Neuronal stem cell (in vitro differentiated cells): ENCODE data around the gene C18orf63.

Experiments used
- DNase-seq: peaks from one replicate; pipeline ENCODE4 v3.0.0-alpha.2; 2013; ENCODE audit warnings: low spot score
- H2AFZ ChIP-seq: one replicate; pipeline ENCODE4 v1.6.1; 2013; ENCODE audit warnings: mild to moderate bottlenecking, low read length, inconsistent platforms
- H2AK5ac ChIP-seq: 2 replicates; pipeline ENCODE4 v1.6.1; 2013; ENCODE audit warnings: low read depth, mild to moderate bottlenecking, inconsistent platforms, low read length, moderate library complexity, mixed read lengths
- H2BK120ac ChIP-seq: 2 replicates; pipeline ENCODE4 v1.6.1; 2013; ENCODE audit warnings: low read depth, mild to moderate bottlenecking, inconsistent platforms, low read length, moderate library complexity, mixed read lengths
- H2BK12ac ChIP-seq: one replicate; pipeline ENCODE4 v1.6.1; 2013; ENCODE audit warnings: low read length, inconsistent platforms
- H2BK15ac ChIP-seq: 2 replicates; pipeline ENCODE4 v1.6.1; 2013; ENCODE audit warnings: mild to moderate bottlenecking, low read length, inconsistent platforms, mixed read lengths
- H2BK5ac ChIP-seq: one replicate; pipeline ENCODE4 v1.6.1; 2013; ENCODE audit warnings: inconsistent platforms, mild to moderate bottlenecking, low read length, moderate library complexity
- H3K14ac ChIP-seq: one replicate; pipeline ENCODE4 v1.6.1; 2013; ENCODE audit warnings: low read length, inconsistent platforms
- H3K18ac ChIP-seq: 2 replicates; pipeline ENCODE4 v1.6.1; 2013; ENCODE audit warnings: low read length, inconsistent platforms
- H3K23ac ChIP-seq: 2 replicates; pipeline ENCODE4 v1.6.1; 2013; ENCODE audit warnings: low read depth, mild to moderate bottlenecking, mixed read lengths, low read length, inconsistent platforms; ENCODE audit not compliant: poor library complexity
- H3K27ac ChIP-seq: replicated peaks from 3 replicates; pipeline ENCODE4 v1.5.1; 2013; ENCODE audit warnings: low read length, inconsistent platforms
- H3K27me3 ChIP-seq, 3 experiments: 2 replicates each; pipeline ENCODE4 v1.6.1; 2013; ENCODE audit warnings: low read length in 3 of 3, mild to moderate bottlenecking in 2 of 3, inconsistent platforms in 1 of 3, low read depth in 1 of 3, mixed read lengths in 1 of 3, moderate library complexity in 1 of 3; ENCODE audit not compliant: control insufficient read depth in 3 of 3, insufficient read depth in 3 of 3
- H3K36me3 ChIP-seq, 2 donors: replicated peaks in 1 of 2; 2 replicates each; pipeline ENCODE4 v1.6.1; 2013; ENCODE audit warnings: low read length in 2 of 2; ENCODE audit not compliant: control insufficient read depth in 2 of 2, insufficient read depth in 2 of 2
- H3K4ac ChIP-seq: 2 replicates; pipeline ENCODE4 v1.6.1; 2013; ENCODE audit warnings: inconsistent platforms, mild to moderate bottlenecking, low read length, moderate library complexity
- H3K4me1 ChIP-seq, 2 donors: 1 replicate in 1 of 2; 2 replicates in 1 of 2; pipeline ENCODE4 v1.6.1; 2013; ENCODE audit warnings: low read length in 2 of 2, low read depth in 1 of 2; ENCODE audit not compliant: control insufficient read depth in 2 of 2, insufficient read depth in 1 of 2
- H3K4me2 ChIP-seq: one replicate; pipeline ENCODE4 v1.6.1; 2013; ENCODE audit warnings: mild to moderate bottlenecking, low read length, inconsistent platforms; ENCODE audit not compliant: insufficient read depth, poor library complexity, severe bottlenecking
- H3K4me3 ChIP-seq, 2 donors: 2 replicates each; pipeline ENCODE4 v1.5.1; 2013; ENCODE audit warnings: low read length in 2 of 2, mild to moderate bottlenecking in 2 of 2, inconsistent platforms in 1 of 2, moderate library complexity in 1 of 2
- H3K79me1 ChIP-seq: one replicate; pipeline ENCODE4 v1.6.1; 2013; ENCODE audit warnings: low read depth, mild to moderate bottlenecking, inconsistent platforms, low read length, moderate library complexity
- H3K9ac ChIP-seq: one replicate; pipeline ENCODE4 v1.6.1; 2013; ENCODE audit warnings: mild to moderate bottlenecking, low read depth, low read length, inconsistent platforms; ENCODE audit not compliant: poor library complexity
- H3K9me3 ChIP-seq, 2 donors: replicated peaks in 1 of 2; 2 replicates each; pipeline versions ENCODE3 to v1.6.1; 2013; ENCODE audit warnings: low read length in 2 of 2, mild to moderate bottlenecking in 2 of 2, inconsistent platforms in 1 of 2, low read depth in 1 of 2, mixed read lengths in 1 of 2, moderate library complexity in 1 of 2; ENCODE audit not compliant: control insufficient read depth in 2 of 2, insufficient read depth in 1 of 2
- H4K8ac ChIP-seq: one replicate; pipeline ENCODE4 v1.6.1; 2013; ENCODE audit warnings: low read depth, mild to moderate bottlenecking, inconsistent platforms, low read length, moderate library complexity
- H4K91ac ChIP-seq: one replicate; pipeline ENCODE4 v1.6.1; 2013; ENCODE audit warnings: low read length, low read depth, mild to moderate bottlenecking, inconsistent platforms; ENCODE audit not compliant: poor library complexity
- WGBS, 2 donors: extraction: QIAGEN DNeasy Blood & Tissue Kit; methylation state at CpG; one replicate each; pipeline ENCODE4 v1.1.7; 2013; ENCODE audit warnings: missing lambda C conversion rate in 2 of 2, mixed read lengths in 1 of 2; ENCODE audit not compliant: insufficient read length in 2 of 2, insufficient replicate concordance in 1 of 2; ENCODE audit errors: extremely low coverage in 2 of 2; 5-methylcytosine and 5-hydroxymethylcytosine counted together

The C18orf63 gene

GRCh38 chr18:74286106-74286855 is 29.4 kb upstream of the C18orf63 start:
- Histone ChIP-seq H3K4me3 (no peak overlapping the region), H2AK5ac (no peak overlapping the region), H3K9me3 (no peaks in the 10 kb centered on the region), H3K14ac (no peak overlapping the region), H2BK5ac (no peak overlapping the region), H2BK15ac (no peak overlapping the region), H3K4me2 (no peak overlapping the region), H3K36me3 (no peaks in the 10 kb centered on the region), H2BK120ac (no peak overlapping the region), H4K91ac (no peak overlapping the region), H3K9ac (no peak overlapping the region), H2AFZ (no peak overlapping the region), H3K79me1 (peaks cover 2% of the 10 kb centered on the region), H3K4ac (no peak overlapping the region), H3K27ac (no peak overlapping the region), H2BK12ac (no peak overlapping the region), H4K8ac (no peak overlapping the region), H3K27me3 (peaks cover 0 to 6% (median 0%) of the 10 kb centered on the region in 3 experiments), H3K23ac (no peak overlapping the region), H3K4me1 (peaks cover 19 to 28% of the 10 kb centered on the region in 2 donors), H3K18ac (no peak overlapping the region)
- no peak for DNase-seq
- no CpG with 5 or more reads among the region's 4 CpGs for WGBS, 2 donors

GRCh38 chr18:74286856-74287255 is 28.8 kb upstream of the C18orf63 start:
- Histone ChIP-seq H3K4me2 (no peak overlapping the region), H4K91ac (no peak overlapping the region), H3K27me3 (peaks cover 0 to 8% (median 0%) of the 10 kb centered on the region in 3 experiments), H3K4me1 (peaks cover 14 to 23% of the 10 kb centered on the region in 2 donors), H3K23ac (no peak overlapping the region), H3K18ac (no peak overlapping the region), H2BK12ac (no peak overlapping the region), H2AK5ac (no peak overlapping the region), H3K36me3 (no peaks in the 10 kb centered on the region), H2BK5ac (no peak overlapping the region), H2AFZ (no peak overlapping the region), H3K14ac (no peak overlapping the region), H3K9me3 (no peaks in the 10 kb centered on the region), H3K4ac (no peak overlapping the region), H3K9ac (no peak overlapping the region), H4K8ac (no peak overlapping the region), H2BK15ac (no peak overlapping the region), H3K27ac (no peak overlapping the region), H3K4me3 (no peak overlapping the region), H3K79me1 (peaks cover 2% of the 10 kb centered on the region), H2BK120ac (no peak overlapping the region)
- 100% methylated on average over 1 of the region's 2 CpGs; no CpG with 5 or more reads in 1 of the 2 donors for WGBS, 2 donors
- no peak for DNase-seq

GRCh38 chr18:74288041-74288440 is 27.6 kb upstream of the C18orf63 start:
- H3K4me1 ChIP-seq, result peaks cover 12 to 14% of the 10 kb centered on the region in 2 donors

GRCh38 chr18:74288730-74289129 is 26.9 kb upstream of the C18orf63 start:
- Histone ChIP-seq H3K23ac (no peak overlapping the region), H2BK120ac (no peak overlapping the region), H4K91ac (no peak overlapping the region), H2AFZ (no peak overlapping the region), H2BK15ac (no peak overlapping the region), H4K8ac (no peak overlapping the region), H3K4ac (no peak overlapping the region), H3K9me3 (peaks cover 3 to 8% of the 10 kb centered on the region in 2 donors), H3K18ac (no peak overlapping the region), H3K4me1 (peaks cover 11 to 12% of the 10 kb centered on the region in 2 donors), H2BK12ac (no peak overlapping the region), H3K4me3 (no peak overlapping the region), H3K27me3 (peaks cover 0 to 8% (median 0%) of the 10 kb centered on the region in 3 experiments), H2AK5ac (no peak overlapping the region), H3K27ac (no peak overlapping the region), H3K36me3 (no peaks in the 10 kb centered on the region), H2BK5ac (no peak overlapping the region), H3K4me2 (no peak overlapping the region), H3K9ac (no peak overlapping the region), H3K79me1 (peaks cover 2% of the 10 kb centered on the region), H3K14ac (no peak overlapping the region)
- WGBS, 2 donors, result no CpG with 5 or more reads among the region's 9 CpGs
- no peak for DNase-seq

More at GRCh38 chr18:74288041-74288440, 27.6 kb upstream of the C18orf63 start:
- Histone ChIP-seq H3K18ac (no peak overlapping the region), H2BK5ac (no peak overlapping the region), H2AK5ac (no peak overlapping the region), H3K4ac (no peak overlapping the region), H4K91ac (no peak overlapping the region), H3K36me3 (no peaks in the 10 kb centered on the region), H3K4me2 (no peak overlapping the region), H2AFZ (no peak overlapping the region), H3K27ac (no peak overlapping the region), H3K9me3 (peaks cover 3 to 4% of the 10 kb centered on the region in 2 donors), H4K8ac (no peak overlapping the region), H3K27me3 (peaks cover 0 to 8% (median 0%) of the 10 kb centered on the region in 3 experiments), H2BK120ac (no peak overlapping the region), H2BK15ac (no peak overlapping the region), H3K14ac (no peak overlapping the region), H2BK12ac (no peak overlapping the region), H3K23ac (no peak overlapping the region), H3K9ac (no peak overlapping the region), H3K79me1 (peaks cover 2% of the 10 kb centered on the region), H3K4me3 (no peak overlapping the region)
- WGBS, 2 donors, result no CpG with 5 or more reads among the region's 5 CpGs
- DNase-seq, result no peak
